Spleen (tissue), 7 donors: ENCODE measurements around the gene CCNY.

Source experiments
- CTCF ChIP-seq, 11 experiments: fragments of 200-600 bp in 7 of 11; fragments of 450-650 bp in 4 of 11; sonication (generic) in 4 of 11; IDR thresholded peaks in 8 of 11; conservative IDR thresholded peaks in 3 of 11; 1 replicate in 7 of 11; 2 replicates in 4 of 11; pipeline versions ENCODE4 v1.4.0 to v1.8.0; 2016 to 2021; ENCODE audit warnings: antibody characterized with exemption in 11 of 11, inconsistent platforms in 4 of 11, mild to moderate bottlenecking in 1 of 11
- POLR2A ChIP-seq, 3 donors: fragments of 450-650 bp; IDR thresholded peaks; one replicate each; pipeline ENCODE4 v1.5.1; 2017; ENCODE audit warnings: antibody characterized with exemption in 3 of 3, mild to moderate bottlenecking in 1 of 3
- POLR2AphosphoS5 ChIP-seq, 3 donors: sonication (generic); formaldehyde crosslinking; IDR thresholded peaks; one replicate each; pipeline ENCODE4 v1.5.1; 2017; ENCODE audit warnings: antibody characterized with exemption in 3 of 3
- donor health status: DM: no; HTN: no; CAD: no; lungs with moderate emphysema.
- donor health status: DM: no; HTN: no; CAD: no.
- donor health status: DM: no; HTN: no; CAD: no.

- TF ChIP-seq CTCF (IDR thresholded peaks at IDR 0.05 in 8 of 11, conservative IDR thresholded peaks at IDR 0.05 in 3 of 11) (no peak), POLR2A (IDR thresholded peaks at IDR 0.05) (no peak), POLR2AphosphoS5 (IDR thresholded peaks at IDR 0.05) (no peak)
These were observed 167.3 kb downstream of the CCNY start for GRCh38 chr10:35503578-35503977.
